H9 (cell line): ENCODE results near the gene HOXA1. TPM values are rescaled to one million over a fixed set of nuclear protein-coding genes. Genes with fewer than 3 reads are reported as not detected.

Experiments used
- DNase-seq: peaks from one replicate; pipeline ENCODE4 v3.0.0-alpha.2; 2017
- H2AFZ ChIP-seq: one replicate; pipeline ENCODE4 v1.6.1; 2013; ENCODE audit warnings: mild to moderate bottlenecking, low read length, control low read depth, moderate library complexity
- H2AK5ac ChIP-seq: 2 replicates; pipeline ENCODE4 v1.6.1; 2013; ENCODE audit warnings: low read length, control low read depth, mixed read lengths; ENCODE audit not compliant: insufficient read length
- H2BK120ac ChIP-seq: one replicate; pipeline ENCODE4 v1.6.1; 2013; ENCODE audit warnings: low read depth, mild to moderate bottlenecking, low read length, control low read depth, inconsistent platforms; ENCODE audit not compliant: poor library complexity, severe bottlenecking
- H2BK12ac ChIP-seq: 2 replicates; pipeline ENCODE4 v1.6.1; 2013; ENCODE audit warnings: low read length, control low read depth, mixed read lengths, low read depth; ENCODE audit not compliant: insufficient read length
- H2BK15ac ChIP-seq: 2 replicates; pipeline ENCODE4 v1.6.1; 2013; ENCODE audit warnings: low read depth, low read length, control low read depth
- H2BK20ac ChIP-seq: one replicate; pipeline ENCODE4 v1.6.1; 2013; ENCODE audit warnings: low read depth, mild to moderate bottlenecking, low read length, control low read depth, inconsistent platforms; ENCODE audit not compliant: poor library complexity, severe bottlenecking
- H2BK5ac ChIP-seq: 2 replicates; pipeline ENCODE4 v1.6.1; 2013; ENCODE audit warnings: low read length, control low read depth, mixed read lengths; ENCODE audit not compliant: insufficient read length
- H3K14ac ChIP-seq: 2 replicates; pipeline ENCODE4 v1.6.1; 2013; ENCODE audit warnings: low read length, control low read depth; ENCODE audit not compliant: insufficient read depth
- H3K18ac ChIP-seq: 2 replicates; pipeline ENCODE4 v1.6.1; 2013; ENCODE audit warnings: low read depth, mild to moderate bottlenecking, mixed read lengths, low read length, control low read depth; ENCODE audit not compliant: insufficient read length
- H3K23ac ChIP-seq: 2 replicates; pipeline ENCODE4 v1.6.1; 2013; ENCODE audit warnings: low read length, control low read depth, mixed read lengths, low read depth; ENCODE audit not compliant: insufficient read length
- H3K23me2 ChIP-seq: 2 replicates; pipeline ENCODE4 v1.6.1; 2013; ENCODE audit warnings: low read depth, mild to moderate bottlenecking, mixed read lengths, low read length, control low read depth; ENCODE audit not compliant: insufficient read length, poor library complexity, severe bottlenecking
- H3K27ac ChIP-seq: 2 replicates; pipeline ENCODE4 v1.5.1; 2013; ENCODE audit warnings: low read length, control low read depth, mixed read lengths, low read depth; ENCODE audit not compliant: insufficient read length
- H3K27me3 ChIP-seq: 2 replicates; pipeline ENCODE4 v1.6.1; 2013; ENCODE audit warnings: low read length, control low read depth, inconsistent platforms; ENCODE audit not compliant: insufficient read depth
- H3K4ac ChIP-seq: 2 replicates; pipeline ENCODE4 v1.6.1; 2013; ENCODE audit warnings: low read depth, mild to moderate bottlenecking, control low read depth, inconsistent platforms, low read length, moderate library complexity
- H3K4me1 ChIP-seq: 2 replicates; pipeline ENCODE4 v1.6.1; 2013; ENCODE audit warnings: low read length, control low read depth, inconsistent platforms; ENCODE audit not compliant: insufficient read depth
- H3K4me2 ChIP-seq: 2 replicates; pipeline ENCODE4 v1.6.1; 2013; ENCODE audit warnings: low read length, control low read depth, mixed read lengths; ENCODE audit not compliant: insufficient read length, insufficient read depth
- H3K56ac ChIP-seq: 2 replicates; pipeline ENCODE4 v1.6.1; 2013; ENCODE audit warnings: low read depth, mild to moderate bottlenecking, mixed read lengths, low read length, control low read depth; ENCODE audit not compliant: insufficient read length
- H3K79me1 ChIP-seq: 2 replicates; pipeline ENCODE4 v1.6.1; 2013; ENCODE audit warnings: low read depth, mild to moderate bottlenecking, moderate library complexity, low read length, control low read depth, inconsistent platforms; ENCODE audit not compliant: insufficient read depth, poor library complexity, severe bottlenecking
- H3K79me2 ChIP-seq: 2 replicates; pipeline ENCODE4 v1.6.1; 2013; ENCODE audit warnings: low read length, control low read depth, inconsistent platforms; ENCODE audit not compliant: insufficient read depth
- H3K9ac ChIP-seq: 2 replicates; pipeline ENCODE4 v1.6.1; 2013; ENCODE audit warnings: low read length, control low read depth, mixed read lengths; ENCODE audit not compliant: insufficient read length; ENCODE audit errors: extremely low read depth
- H3K9me3 ChIP-seq: one replicate; pipeline ENCODE4 v1.6.1; 2013; ENCODE audit warnings: low read depth, low read length, inconsistent platforms; ENCODE audit not compliant: control insufficient read depth
- H3T11ph ChIP-seq: one replicate; pipeline ENCODE4 v1.6.1; 2013; ENCODE audit warnings: mild to moderate bottlenecking, low read length, control low read depth, inconsistent platforms
- H4K20me1 ChIP-seq: one replicate; pipeline ENCODE4 v1.6.1; 2013; ENCODE audit not compliant: control insufficient read depth, insufficient read length, insufficient read depth
- H4K5ac ChIP-seq: 2 replicates; pipeline ENCODE4 v1.6.1; 2013; ENCODE audit warnings: low read depth, mild to moderate bottlenecking, mixed read lengths, low read length, control low read depth; ENCODE audit not compliant: insufficient read length
- H4K8ac ChIP-seq: replicated peaks from 2 replicates; pipeline ENCODE4 v1.6.1; 2013; ENCODE audit warnings: low read length, control low read depth, mixed read lengths, low read depth; ENCODE audit not compliant: insufficient read length
- H4K91ac ChIP-seq: 2 replicates; pipeline ENCODE4 v1.6.1; 2013; ENCODE audit warnings: low read depth, mild to moderate bottlenecking, moderate library complexity, mixed read lengths, low read length, control low read depth; ENCODE audit not compliant: insufficient read length
- H3K27ac Mint-ChIP-seq, 3 experiments: 2 replicates in 2 of 3; 3 replicates in 1 of 3; pipeline ENCODE4 v1.8.0; 2020 to 2021; ENCODE audit warnings: mixed read lengths in 3 of 3, mild to moderate bottlenecking in 1 of 3, moderate library complexity in 1 of 3
- H3K27me3 Mint-ChIP-seq: 2 replicates; pipeline ENCODE4 v1.8.0; 2021; ENCODE audit warnings: low read depth, mild to moderate bottlenecking, moderate library complexity, mixed read lengths
- H3K36me3 Mint-ChIP-seq, 3 experiments: 2 replicates in 2 of 3; 3 replicates in 1 of 3; pipeline ENCODE4 v1.8.0; 2020 to 2021; ENCODE audit warnings: low read depth in 3 of 3, mixed read lengths in 3 of 3; ENCODE audit not compliant: insufficient read depth in 1 of 3
- H3K4me1 Mint-ChIP-seq, 2 experiments: 2 replicates each; pipeline ENCODE4 v1.8.0; 2020; ENCODE audit warnings: mixed read lengths in 2 of 2
- H3K4me3 Mint-ChIP-seq, 2 experiments: 2 replicates in 1 of 2; 3 replicates in 1 of 2; pipeline ENCODE4 v1.8.0; 2020 to 2021; ENCODE audit warnings: mild to moderate bottlenecking in 2 of 2, mixed read lengths in 2 of 2, moderate library complexity in 1 of 2
- H3K9me3 Mint-ChIP-seq, 2 experiments: 2 replicates in 1 of 2; 3 replicates in 1 of 2; pipeline ENCODE4 v1.8.0; 2020; ENCODE audit warnings: mild to moderate bottlenecking in 2 of 2, mixed read lengths in 2 of 2, moderate library complexity in 1 of 2
- WGBS: extraction: QIAGEN DNeasy Blood & Tissue Kit; methylation state at CpG from one replicate; pipeline ENCODE4 v1.1.7; 2013; ENCODE audit warnings: missing lambda C conversion rate, low lambda C conversion rate, mixed read lengths; ENCODE audit not compliant: insufficient read length; ENCODE audit errors: extremely low coverage; 5-methylcytosine and 5-hydroxymethylcytosine counted together
- total RNA-seq: library from RNA; stranded (reverse); gene quantifications from 2 replicates; pipeline ENCODE4 v1.2.1, GENCODE V29; 2021
- TF ChIP-seq, protein P1 (sequence below): fragments of 200-600 bp; sonication (generic); conservative IDR thresholded peaks from 3 replicates; pipeline ENCODE4 v1.8.0; 2021; ENCODE audit warnings: antibody characterized with exemption, mild to moderate bottlenecking

HOXA1 gene
- total RNA-seq, 1 experiment from 2014 or later: not detected

DNA sequence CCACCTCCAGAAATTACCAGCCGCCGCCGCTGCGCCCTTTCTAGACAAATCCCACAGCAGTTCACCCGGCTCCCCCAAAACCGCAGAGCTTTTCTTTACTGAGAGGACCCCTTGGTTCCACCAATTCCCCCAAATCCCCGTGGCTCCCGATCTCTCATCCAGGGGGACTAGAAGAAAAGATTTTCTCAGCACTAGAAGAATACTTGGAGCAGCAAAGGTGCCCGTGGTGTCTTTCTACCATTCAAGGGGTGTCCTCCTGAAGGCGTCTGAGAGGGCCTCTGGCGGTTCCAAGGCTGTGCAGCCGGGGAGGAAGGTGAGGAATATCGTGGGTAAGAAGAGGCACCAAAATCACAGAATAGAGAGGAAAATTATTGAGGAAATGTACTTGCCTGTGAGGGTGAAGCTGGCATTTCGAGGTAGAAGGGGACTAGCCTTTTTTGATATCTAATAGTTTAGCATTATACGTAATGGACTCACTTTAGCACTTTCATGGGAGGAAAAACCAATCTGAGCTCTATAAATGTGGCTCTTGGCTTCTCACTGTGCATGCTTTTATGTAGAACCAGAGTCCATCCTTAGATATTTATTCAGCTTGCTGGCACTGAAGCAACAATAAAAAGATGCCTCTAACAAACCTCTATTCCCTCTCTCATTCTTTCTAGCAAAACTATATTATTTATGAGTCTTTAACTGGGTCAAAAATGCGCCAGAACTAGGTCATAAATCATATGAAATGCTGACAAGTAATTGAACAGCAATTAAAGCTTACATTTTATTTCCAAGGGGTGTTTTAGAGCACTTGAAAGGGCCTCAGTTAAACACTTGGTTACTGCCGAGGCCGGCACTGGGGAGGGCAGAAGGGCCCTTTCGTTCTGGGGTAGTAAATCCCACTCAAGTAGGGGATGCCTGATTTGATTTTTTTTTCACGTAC, 20.5 kb upstream of the HOXA1 start:
- H3K4me3 Mint-ChIP-seq: no peak overlapping the region
- H3K9ac ChIP-seq: no peak overlapping the region

More for the DNA sequence above, 20.5 kb upstream of the HOXA1 start:
- H3K23me2 ChIP-seq: peaks cover 3% of the 10 kb centered on the region
- H4K5ac ChIP-seq: no peak overlapping the region
- H4K8ac ChIP-seq: no peak overlapping the region
- no peaks in the 10 kb centered on the region for H3K79me2 ChIP-seq
- no peak for DNase-seq
- H3T11ph ChIP-seq: no peak overlapping the region
- H3K18ac ChIP-seq: no peak overlapping the region
- H2BK120ac ChIP-seq: no peak overlapping the region
- no peaks in the 10 kb centered on the region for H3K4me1 ChIP-seq
- no peak overlapping the region for H4K91ac ChIP-seq
- Mint-ChIP-seq H3K27me3 (peaks cover 98% of the 10 kb centered on the region), H3K9me3 (peaks cover 0 to 7% of the 10 kb centered on the region in 2 experiments; a peak in 3 of 5 replicates), H3K36me3 (peaks cover 0 to 5% (median 0%) of the 10 kb centered on the region in 3 experiments; a peak in 1 of 7 replicates), H3K27ac (no peak overlapping the region), H3K4me1 (peaks cover 3 to 14% of the 10 kb centered on the region in 2 experiments; a peak in 3 of 4 replicates)
- H3K4ac ChIP-seq: no peak overlapping the region
- no peaks in the 10 kb centered on the region for H4K20me1 ChIP-seq
- no peak overlapping the region for H3K14ac ChIP-seq
- H3K23ac ChIP-seq: no peak overlapping the region
- TF ChIP-seq, protein P1, sequence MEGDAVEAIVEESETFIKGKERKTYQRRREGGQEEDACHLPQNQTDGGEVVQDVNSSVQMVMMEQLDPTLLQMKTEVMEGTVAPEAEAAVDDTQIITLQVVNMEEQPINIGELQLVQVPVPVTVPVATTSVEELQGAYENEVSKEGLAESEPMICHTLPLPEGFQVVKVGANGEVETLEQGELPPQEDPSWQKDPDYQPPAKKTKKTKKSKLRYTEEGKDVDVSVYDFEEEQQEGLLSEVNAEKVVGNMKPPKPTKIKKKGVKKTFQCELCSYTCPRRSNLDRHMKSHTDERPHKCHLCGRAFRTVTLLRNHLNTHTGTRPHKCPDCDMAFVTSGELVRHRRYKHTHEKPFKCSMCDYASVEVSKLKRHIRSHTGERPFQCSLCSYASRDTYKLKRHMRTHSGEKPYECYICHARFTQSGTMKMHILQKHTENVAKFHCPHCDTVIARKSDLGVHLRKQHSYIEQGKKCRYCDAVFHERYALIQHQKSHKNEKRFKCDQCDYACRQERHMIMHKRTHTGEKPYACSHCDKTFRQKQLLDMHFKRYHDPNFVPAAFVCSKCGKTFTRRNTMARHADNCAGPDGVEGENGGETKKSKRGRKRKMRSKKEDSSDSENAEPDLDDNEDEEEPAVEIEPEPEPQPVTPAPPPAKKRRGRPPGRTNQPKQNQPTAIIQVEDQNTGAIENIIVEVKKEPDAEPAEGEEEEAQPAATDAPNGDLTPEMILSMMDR: no peak
- no peak overlapping the region for H2BK12ac ChIP-seq
- H3K27ac ChIP-seq: no peak overlapping the region
- H3K27me3 ChIP-seq: peaks cover 97% of the 10 kb centered on the region
- WGBS: no CpG with 5 or more reads among the region's 20 CpGs
- no peak overlapping the region for H3K4me2 ChIP-seq
- no peaks in the 10 kb centered on the region for H3K9me3 ChIP-seq
- H2AK5ac ChIP-seq: no peak overlapping the region
- H3K79me1 ChIP-seq: no peaks in the 10 kb centered on the region
- H3K56ac ChIP-seq: no peak overlapping the region
- no peak overlapping the region for H2BK20ac ChIP-seq
- no peak overlapping the region for H2BK5ac ChIP-seq
- H2AFZ ChIP-seq: no peak overlapping the region
- no peak overlapping the region for H2BK15ac ChIP-seq
